Measurements from ENCODE around the gene SPRING1.
A peak's percentile ranks its signal among the peaks of the same experiment; 100 is the strongest.

SPRING1 gene

GRCh38 chr12:116694653-116695463 lies 43.0 kb downstream of the SPRING1 start:
- Histone ChIP-seq H3K27me3 (ENCODE audit: insufficient read depth, low read length) (peaks cover 26% of the 10 kb centered on the region), H3K27ac (ENCODE audit: low read depth, low read length) (no peak overlapping the region), H3K79me2 (ENCODE audit: control insufficient read depth, insufficient read depth, low read length, unreplicated experiment) (no peaks in the 10 kb centered on the region), H2AFZ (ENCODE audit: low read length, unreplicated experiment) (no peak overlapping the region), H3K4me3 (ENCODE audit: low read depth, low read length) (no peak overlapping the region), H3K36me3 (ENCODE audit: insufficient read depth, low read length) (no peaks in the 10 kb centered on the region), H3K4me1 (ENCODE audit: control insufficient read depth, insufficient read depth, low read length, unreplicated experiment) (no peaks in the 10 kb centered on the region)

GRCh38 chr12:116693286-116694227 lies 44.3 kb downstream of the SPRING1 start:
- Histone ChIP-seq H3K79me2 (ENCODE audit: control insufficient read depth, insufficient read depth, low read length, unreplicated experiment) (no peaks in the 10 kb centered on the region), H3K27me3 (ENCODE audit: insufficient read depth, low read length) (peaks cover 26% of the 10 kb centered on the region), H3K27ac (ENCODE audit: low read depth, low read length) (no peak overlapping the region), H3K4me3 (ENCODE audit: low read depth, low read length) (peak overlapping the region; percentile 40; the same call in 1 of the 2 replicates), H3K36me3 (ENCODE audit: insufficient read depth, low read length) (no peaks in the 10 kb centered on the region), H3K4me1 (ENCODE audit: control insufficient read depth, insufficient read depth, low read length, unreplicated experiment) (no peaks in the 10 kb centered on the region), H2AFZ (ENCODE audit: low read length, unreplicated experiment) (peak overlapping the region; percentile 46)

GRCh38 chr12:116692605-116693004 lies 45.3 kb downstream of the SPRING1 start:
- no peaks in the 10 kb centered on the region for H3K4me1 ChIP-seq (ENCODE audit: control insufficient read depth, insufficient read depth, low read length, unreplicated experiment)
- no peak overlapping the region for H2AFZ ChIP-seq (ENCODE audit: low read length, unreplicated experiment)
- H3K4me3 ChIP-seq (ENCODE audit: low read depth, low read length) = no peak overlapping the region
- no peaks in the 10 kb centered on the region for H3K36me3 ChIP-seq (ENCODE audit: insufficient read depth, low read length)
- peaks cover 26% of the 10 kb centered on the region for H3K27me3 ChIP-seq (ENCODE audit: insufficient read depth, low read length)
- H3K79me2 ChIP-seq (ENCODE audit: control insufficient read depth, insufficient read depth, low read length, unreplicated experiment) = no peaks in the 10 kb centered on the region
- H3K27ac ChIP-seq (ENCODE audit: low read depth, low read length) = no peak overlapping the region

- Histone ChIP-seq H3K79me2 (ENCODE audit: control insufficient read depth, insufficient read depth, low read length, unreplicated experiment) (no peaks in the 10 kb centered on the region), H3K27ac (ENCODE audit: low read depth, low read length) (no peak overlapping the region), H3K4me3 (ENCODE audit: low read depth, low read length) (no peak overlapping the region), H3K4me1 (ENCODE audit: control insufficient read depth, insufficient read depth, low read length, unreplicated experiment) (no peaks in the 10 kb centered on the region), H3K27me3 (ENCODE audit: insufficient read depth, low read length) (peaks cover 26% of the 10 kb centered on the region), H2AFZ (ENCODE audit: low read length, unreplicated experiment) (no peak overlapping the region), H3K36me3 (ENCODE audit: insufficient read depth, low read length) (no peaks in the 10 kb centered on the region)
These were observed 46.2 kb downstream of the SPRING1 start for GRCh38 chr12:116691636-116692035.

GRCh38 chr12:116691205-116691604 lies 46.7 kb downstream of the SPRING1 start:
- H3K79me2 ChIP-seq (ENCODE audit: control insufficient read depth, insufficient read depth, low read length, unreplicated experiment) = no peaks in the 10 kb centered on the region
- no peak overlapping the region for H3K27ac ChIP-seq (ENCODE audit: low read depth, low read length)
- H3K27me3 ChIP-seq (ENCODE audit: insufficient read depth, low read length) = peaks cover 26% of the 10 kb centered on the region

GRCh38 chr12:116689979-116690744 lies 47.7 kb downstream of the SPRING1 start:
- Histone ChIP-seq H3K36me3 (ENCODE audit: insufficient read depth, low read length) (no peaks in the 10 kb centered on the region), H3K27me3 (ENCODE audit: insufficient read depth, low read length) (peaks cover 24% of the 10 kb centered on the region), H3K4me3 (ENCODE audit: low read depth, low read length) (no peak overlapping the region), H2AFZ (ENCODE audit: low read length, unreplicated experiment) (no peak overlapping the region), H3K4me1 (ENCODE audit: control insufficient read depth, insufficient read depth, low read length, unreplicated experiment) (no peaks in the 10 kb centered on the region), H3K27ac (ENCODE audit: low read depth, low read length) (no peak overlapping the region), H3K79me2 (ENCODE audit: control insufficient read depth, insufficient read depth, low read length, unreplicated experiment) (no peaks in the 10 kb centered on the region)

More at GRCh38 chr12:116691205-116691604, 46.7 kb downstream of the SPRING1 start:
- Histone ChIP-seq H3K4me3 (ENCODE audit: low read depth, low read length) (no peak overlapping the region), H3K4me1 (ENCODE audit: control insufficient read depth, insufficient read depth, low read length, unreplicated experiment) (no peaks in the 10 kb centered on the region), H2AFZ (ENCODE audit: low read length, unreplicated experiment) (no peak overlapping the region), H3K36me3 (ENCODE audit: insufficient read depth, low read length) (no peaks in the 10 kb centered on the region)

- Histone ChIP-seq H2AFZ (ENCODE audit: low read length, unreplicated experiment) (no peak overlapping the region), H3K27ac (ENCODE audit: low read depth, low read length) (no peak overlapping the region), H3K79me2 (ENCODE audit: control insufficient read depth, insufficient read depth, low read length, unreplicated experiment) (no peaks in the 10 kb centered on the region), H3K27me3 (ENCODE audit: insufficient read depth, low read length) (peaks cover 17% of the 10 kb centered on the region), H3K36me3 (ENCODE audit: insufficient read depth, low read length) (no peaks in the 10 kb centered on the region), H3K4me3 (ENCODE audit: low read depth, low read length) (no peak overlapping the region), H3K4me1 (ENCODE audit: control insufficient read depth, insufficient read depth, low read length, unreplicated experiment) (no peaks in the 10 kb centered on the region)
These were observed 48.3 kb downstream of the SPRING1 start for GRCh38 chr12:116689521-116689920.

Measured in ACC112 (cell line).